Kidney epithelial cell (primary cell): ENCODE results near the gene NAA25. TPM values are rescaled to one million over a fixed set of nuclear protein-coding genes. Genes with fewer than 3 reads are reported as not detected.

ENCODE experiments used
- DNase-seq: peaks from one replicate; pipeline ENCODE4 v3.0.0-alpha.2; 2010; ENCODE audit warnings: low read depth
- H3K27me3 ChIP-seq: 2 replicates; pipeline ENCODE4 v1.6.0; 2011; ENCODE audit warnings: low read length; ENCODE audit not compliant: control insufficient read depth, insufficient read depth
- H3K36me3 ChIP-seq: 2 replicates; pipeline ENCODE4 v1.5.1; 2011; ENCODE audit warnings: low read length; ENCODE audit not compliant: control insufficient read depth, insufficient read depth
- H3K4me3 ChIP-seq: 2 replicates; pipeline ENCODE4 v1.5.1; 2011; ENCODE audit warnings: low read depth, mild to moderate bottlenecking, control low read depth, low read length
- CTCF ChIP-seq: IDR thresholded peaks from 2 replicates; pipeline ENCODE4 v1.5.1; 2011; ENCODE audit warnings: mild to moderate bottlenecking, moderate library complexity, low read length, control low read depth, inconsistent platforms; ENCODE audit not compliant: insufficient read depth, poor library complexity, severe bottlenecking
- total RNA-seq: library from RNA; depleted of rRNA; stranded (reverse); fragments of >200 nt; gene quantifications from 2 replicates; pipeline ENCODE4 v1.2.3, GENCODE V29; 2015

NAA25 gene
- total RNA-seq, 1 donor from 2014 or later: 17.2 TPM

- no peak for TF ChIP-seq CTCF
These were observed 91.5 kb downstream of the NAA25 start for GRCh38 chr12:112017041-112017440.

GRCh38 chr12:112015938-112016337, 92.6 kb downstream of the NAA25 start:
- TF ChIP-seq CTCF: no peak
- no peak overlapping the region for H3K4me3 ChIP-seq
- no peak for DNase-seq
- no peaks in the 10 kb centered on the region for H3K36me3 ChIP-seq
- H3K27me3 ChIP-seq: no peaks in the 10 kb centered on the region

More at GRCh38 chr12:112017041-112017440, 91.5 kb downstream of the NAA25 start:
- Histone ChIP-seq H3K36me3 (peaks cover 1% of the 10 kb centered on the region), H3K27me3 (no peaks in the 10 kb centered on the region), H3K4me3 (no peak overlapping the region)
- DNase-seq: no peak

GRCh38 chr12:112013601-112014402, 94.8 kb downstream of the NAA25 start:
- H3K36me3 ChIP-seq: no peaks in the 10 kb centered on the region
- peak; percentile 49 for DNase-seq
- H3K27me3 ChIP-seq: no peaks in the 10 kb centered on the region
- TF ChIP-seq CTCF: no peak
- peak overlapping the region; percentile 84 for H3K4me3 ChIP-seq

- no peaks in the 10 kb centered on the region for H3K36me3 ChIP-seq
- peak; percentile 81 for DNase-seq
- H3K4me3 ChIP-seq: peak within 1 kb of the TSS; percentile 84
- no peaks in the 10 kb centered on the region for H3K27me3 ChIP-seq
- TF ChIP-seq CTCF: peak; percentile 54
These were observed 95.6 kb downstream of the NAA25 start, which contains the start of the genes ERP29 and TMEM116 for GRCh38 chr12:112012775-112013600. Gene ERP29 (plus strand): TSS chr12:112013426. CDS start chr12:112013466, 40 bp downstream. Gene TMEM116 (minus strand): TSS chr12:112013165. CDS start chr12:112005270, 7,895 bp downstream.

GRCh38 chr12:112011685-112012084, 96.9 kb downstream of the NAA25 start:
- no peak for TF ChIP-seq CTCF
- no peaks in the 10 kb centered on the region for H3K36me3 ChIP-seq
- H3K4me3 ChIP-seq: no peak overlapping the region
- H3K27me3 ChIP-seq: no peaks in the 10 kb centered on the region
- DNase-seq: no peak
